Sigmoid colon (tissue), 4 donors: ENCODE results near the gene ERBB3.

Source experiments
- CTCF ChIP-seq, 4 experiments: fragments of 450-650 bp in 3 of 4; fragments of 200-600 bp in 1 of 4; IDR thresholded peaks; one replicate each; pipeline ENCODE4 v1.5.1; 2016 to 2019; ENCODE audit warnings: antibody characterized with exemption in 4 of 4, mild to moderate bottlenecking in 3 of 4, moderate library complexity in 2 of 4
- POLR2A ChIP-seq, 2 donors: fragments of 450-650 bp; IDR thresholded peaks; one replicate each; pipeline ENCODE4 v1.6.1; 2016; ENCODE audit warnings: antibody characterized with exemption in 2 of 2, mild to moderate bottlenecking in 2 of 2, moderate library complexity in 2 of 2
- POLR2AphosphoS5 ChIP-seq, 4 donors: sonication (generic); formaldehyde crosslinking; IDR thresholded peaks; one replicate each; pipeline ENCODE4 v1.6.1; 2017; ENCODE audit warnings: antibody characterized with exemption in 4 of 4

- TF ChIP-seq POLR2AphosphoS5 (IDR thresholded peaks at IDR 0.05) (no peak), CTCF (IDR thresholded peaks at IDR 0.05) (no peak), POLR2A (IDR thresholded peaks at IDR 0.05) (no peak)
These were observed 6.1 kb downstream of the ERBB3 start for GRCh38 chr12:56086096-56086495.
